ENCODE measurements around the gene OSBPL6. TPM values are rescaled to one million over a fixed set of nuclear protein-coding genes. Genes with fewer than 3 reads are reported as not detected.

The OSBPL6 gene
- total and polyA plus RNA-seq, 10 of the 15 experiments (the other 5 are each of a cell fraction or from before 2014, with no cell fraction given) = 0.01 to 0.08 (median 0.03) TPM; not detected in 5

DNA sequence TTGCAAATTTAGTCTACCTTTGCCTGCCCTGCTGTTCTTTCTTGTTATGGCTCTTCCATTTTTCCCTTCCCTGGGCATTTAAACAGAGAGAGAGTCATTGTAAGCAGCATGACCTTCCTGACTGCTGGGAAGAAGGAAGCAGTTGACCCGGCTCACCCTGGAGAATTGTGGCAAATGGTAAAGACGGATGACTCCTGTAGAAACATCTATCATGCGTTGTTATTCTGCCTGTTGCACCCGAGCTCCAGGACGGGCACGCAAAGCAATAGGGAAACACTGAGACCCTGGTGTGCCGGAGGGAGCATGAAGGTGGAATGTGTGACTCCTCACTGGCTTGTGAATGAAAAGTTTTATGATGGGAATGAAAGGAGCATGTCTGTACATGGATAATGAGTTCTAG lies 113.3 kb downstream of the OSBPL6 start (continued):
- TF ChIP-seq ETV6 (conservative IDR thresholded peaks at IDR 0.05 in 1 of 2, IDR thresholded peaks at IDR 0.05 in 1 of 2; ENCODE audit: borderline replicate concordance in 1 of 2, low read depth in 1 of 2) (no peak), ZNF207 (IDR thresholded peaks at IDR 0.05; ENCODE audit: borderline replicate concordance) (no peak)

DNA sequence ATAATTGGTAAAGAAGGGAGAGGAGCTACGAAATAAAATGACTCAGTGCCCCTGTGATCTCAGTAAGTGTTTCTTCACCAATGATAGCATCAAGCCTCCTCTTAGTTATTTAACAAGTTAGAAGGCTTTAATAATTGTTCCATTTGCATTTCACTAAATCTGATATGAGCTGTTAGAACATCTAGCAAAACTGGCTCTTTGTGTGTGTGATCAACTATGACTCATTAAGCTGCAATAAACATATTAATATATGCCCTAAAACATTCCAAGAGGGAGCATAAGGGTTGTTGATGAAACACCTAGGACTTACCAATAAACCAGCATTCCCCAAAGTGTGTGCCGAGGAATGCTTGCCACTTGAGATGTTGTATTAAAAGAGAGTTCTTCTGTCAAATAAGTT lies 115.2 kb downstream of the OSBPL6 start:
- intact Hi-C loops (cut with micrococcal nuclease; ENCODE audit: unreplicated experiment) = loop anchor here (10.0 kb wide), 1 partner anchor 335 kb away; no protein-coding TSS in a partner anchor
- DNase-seq (ENCODE audit: low read depth, low spot score) (no peak), FAIRE-seq (no peak), ATAC-seq (no peak)
- H3K36me3 ChIP-seq (ENCODE audit: control insufficient read depth in 2 of 2, insufficient read depth in 2 of 2, low read length in 1 of 2) = no peaks in the 10 kb centered on the region
- ChIA-PET SMC1A (ENCODE audit: uncharacterized antibody, unreplicated experiment) (interaction anchor here (1.2 kb wide), 1 partner anchor 109 kb away, joined by 3 read pairs; no protein-coding TSS in a partner anchor), POLR2A (no interaction called here), CTCF (interaction anchor here (1.1 to 2.1 kb wide), 2 partner anchors 105 to 110 kb away, joined by 4 to 13 read pairs; no protein-coding TSS in a partner anchor), RAD21 (ENCODE audit: unreplicated experiment) (interaction anchor here (1.5 kb wide), 1 partner anchor 109 kb away, joined by 5 read pairs; no protein-coding TSS in a partner anchor)
- H3K79me2 ChIP-seq (ENCODE audit: control insufficient read depth, insufficient read depth, low read length) = no peaks in the 10 kb centered on the region
- no peak overlapping the region for H3K27ac ChIP-seq (ENCODE audit: control insufficient read depth, insufficient read depth)
- H3K4me2 ChIP-seq (ENCODE audit: control insufficient read depth, insufficient read depth) = no peak overlapping the region
- no peak overlapping the region for H3K9ac ChIP-seq (ENCODE audit: control insufficient read depth, insufficient read depth, low read length)
- 50% methylated on average over 2 of the region's 2 CpGs for WGBS (ENCODE audit: insufficient coverage, insufficient replicate concordance, low lambda C conversion rate, missing lambda C conversion rate)
- H2AFZ ChIP-seq (ENCODE audit: control insufficient read depth, low read depth, low read length) = no peak overlapping the region
- H3K27me3 ChIP-seq (replicated peaks in 1 of 2; ENCODE audit: control insufficient read depth in 2 of 2, insufficient read depth in 2 of 2, low read length in 1 of 2) = no peaks in the 10 kb centered on the region; a peak in 1 of 4 replicates
- no peaks in the 10 kb centered on the region for H3K9me3 ChIP-seq (replicated peaks; ENCODE audit: control insufficient read depth, insufficient read depth, low read length)
- H3K4me1 ChIP-seq (ENCODE audit: control insufficient read depth, insufficient read depth, low read length) = no peaks in the 10 kb centered on the region
- H4K20me1 ChIP-seq (ENCODE audit: control insufficient read depth, insufficient read depth) = no peaks in the 10 kb centered on the region
- BruUV-seq (replicated peaks) = no TSS peak
- in situ Hi-C loops (cut with MboI) = loop anchor here (5.0 kb wide), 1 partner anchor 108 kb away; no protein-coding TSS in a partner anchor
- TF ChIP-seq EED (IDR thresholded peaks at IDR 0.05; ENCODE audit: low read depth) = no peak
- TF ChIP-seq, protein P1, sequence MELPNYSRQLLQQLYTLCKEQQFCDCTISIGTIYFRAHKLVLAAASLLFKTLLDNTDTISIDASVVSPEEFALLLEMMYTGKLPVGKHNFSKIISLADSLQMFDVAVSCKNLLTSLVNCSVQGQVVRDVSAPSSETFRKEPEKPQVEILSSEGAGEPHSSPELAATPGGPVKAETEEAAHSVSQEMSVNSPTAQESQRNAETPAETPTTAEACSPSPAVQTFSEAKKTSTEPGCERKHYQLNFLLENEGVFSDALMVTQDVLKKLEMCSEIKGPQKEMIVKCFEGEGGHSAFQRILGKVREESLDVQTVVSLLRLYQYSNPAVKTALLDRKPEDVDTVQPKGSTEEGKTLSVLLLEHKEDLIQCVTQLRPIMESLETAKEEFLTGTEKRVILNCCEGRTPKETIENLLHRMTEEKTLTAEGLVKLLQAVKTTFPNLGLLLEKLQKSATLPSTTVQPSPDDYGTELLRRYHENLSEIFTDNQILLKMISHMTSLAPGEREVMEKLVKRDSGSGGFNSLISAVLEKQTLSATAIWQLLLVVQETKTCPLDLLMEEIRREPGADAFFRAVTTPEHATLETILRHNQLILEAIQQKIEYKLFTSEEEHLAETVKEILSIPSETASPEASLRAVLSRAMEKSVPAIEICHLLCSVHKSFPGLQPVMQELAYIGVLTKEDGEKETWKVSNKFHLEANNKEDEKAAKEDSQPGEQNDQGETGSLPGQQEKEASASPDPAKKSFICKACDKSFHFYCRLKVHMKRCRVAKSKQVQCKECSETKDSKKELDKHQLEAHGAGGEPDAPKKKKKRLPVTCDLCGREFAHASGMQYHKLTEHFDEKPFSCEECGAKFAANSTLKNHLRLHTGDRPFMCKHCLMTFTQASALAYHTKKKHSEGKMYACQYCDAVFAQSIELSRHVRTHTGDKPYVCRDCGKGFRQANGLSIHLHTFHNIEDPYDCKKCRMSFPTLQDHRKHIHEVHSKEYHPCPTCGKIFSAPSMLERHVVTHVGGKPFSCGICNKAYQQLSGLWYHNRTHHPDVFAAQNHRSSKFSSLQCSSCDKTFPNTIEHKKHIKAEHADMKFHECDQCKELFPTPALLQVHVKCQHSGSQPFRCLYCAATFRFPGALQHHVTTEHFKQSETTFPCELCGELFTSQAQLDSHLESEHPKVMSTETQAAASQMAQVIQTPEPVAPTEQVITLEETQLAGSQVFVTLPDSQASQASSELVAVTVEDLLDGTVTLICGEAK (IDR thresholded peaks at IDR 0.05; ENCODE audit: borderline replicate concordance) = no peak
- TF ChIP-seq MYB (IDR thresholded peaks at IDR 0.05; ENCODE audit: borderline replicate concordance, low read depth, low read length) = no peak
- TF ChIP-seq TAF1 (IDR thresholded peaks at IDR 0.05; ENCODE audit: borderline replicate concordance, low read depth, low read length) = no peak
- TF ChIP-seq TBL1XR1 (IDR thresholded peaks at IDR 0.05; ENCODE audit: low read depth, low read length) = no peak
- TF ChIP-seq SPI1 (IDR thresholded peaks at IDR 0.05; ENCODE audit: borderline replicate concordance, insufficient read depth, low read depth, low read length) = no peak
- no peak for TF ChIP-seq TCF3 (IDR thresholded peaks at IDR 0.05; ENCODE audit: borderline replicate concordance, insufficient read depth, low read depth, low read length)
- TF ChIP-seq SP1 (IDR thresholded peaks at IDR 0.05; ENCODE audit: low read depth, low read length) = no peak
- TF ChIP-seq, protein P2, sequence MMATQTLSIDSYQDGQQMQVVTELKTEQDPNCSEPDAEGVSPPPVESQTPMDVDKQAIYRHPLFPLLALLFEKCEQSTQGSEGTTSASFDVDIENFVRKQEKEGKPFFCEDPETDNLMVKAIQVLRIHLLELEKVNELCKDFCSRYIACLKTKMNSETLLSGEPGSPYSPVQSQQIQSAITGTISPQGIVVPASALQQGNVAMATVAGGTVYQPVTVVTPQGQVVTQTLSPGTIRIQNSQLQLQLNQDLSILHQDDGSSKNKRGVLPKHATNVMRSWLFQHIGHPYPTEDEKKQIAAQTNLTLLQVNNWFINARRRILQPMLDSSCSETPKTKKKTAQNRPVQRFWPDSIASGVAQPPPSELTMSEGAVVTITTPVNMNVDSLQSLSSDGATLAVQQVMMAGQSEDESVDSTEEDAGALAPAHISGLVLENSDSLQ (IDR thresholded peaks at IDR 0.05) = no peak
- no peak for TF ChIP-seq STAT1 (conservative IDR thresholded peaks at IDR 0.05)
- no peak for TF ChIP-seq TARDBP (IDR thresholded peaks at IDR 0.05; ENCODE audit: borderline replicate concordance)
- H3K4me3 ChIP-seq = no peak overlapping the region
